Measurements from ENCODE around the gene XXYLT1.

DNA sequence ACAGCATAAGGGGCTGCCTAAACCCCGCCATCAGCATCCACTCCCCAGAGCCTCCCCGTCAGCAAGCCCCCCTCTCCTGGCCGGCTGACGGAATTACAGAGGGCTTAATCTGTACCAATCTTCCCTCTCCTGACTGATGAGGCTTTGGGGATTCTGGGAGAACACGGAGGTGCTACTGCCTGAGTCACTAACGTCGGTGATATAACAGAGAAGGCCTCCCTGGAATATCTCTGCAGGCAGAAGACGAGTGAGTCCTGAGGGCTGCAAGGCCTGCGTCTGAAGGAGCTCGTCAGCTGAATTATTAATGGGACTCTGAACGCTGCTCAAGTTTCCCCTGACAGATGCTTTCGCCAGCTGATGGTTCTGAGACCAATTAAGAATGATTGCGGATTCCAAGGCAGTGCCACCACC lies 147.7 kb downstream of the XXYLT1 start:
- TF ChIP-seq CTCF (conservative IDR thresholded peaks at IDR 0.05; ENCODE audit: low read depth, low read length) (no peak; the same call in 1 of the 2 replicates), EZH2 (IDR thresholded peaks at IDR 0.05; ENCODE audit: low read length, unreplicated experiment) (no peak)
